ENCODE results near the gene SHOC2.

The SHOC2 gene

GRCh38 chr10:110872145-110872983 lies 47.0 kb upstream of the SHOC2 start:
- Histone ChIP-seq H3K36me3 (ENCODE audit: insufficient read depth, low read length) (peaks cover 22% of the 10 kb centered on the region), H3K79me2 (ENCODE audit: insufficient read depth, low read length) (peaks cover 47% of the 10 kb centered on the region), H3K27me3 (ENCODE audit: insufficient read depth, low read length) (no peaks in the 10 kb centered on the region), H3K4me2 (ENCODE audit: low read length) (peak overlapping the region; percentile 99), H3F3A (ENCODE audit: insufficient read depth, low read length) (peaks cover 4% of the 10 kb centered on the region; the same call in 1 of the 2 replicates), H3K4me3 (ENCODE audit: low read depth, low read length, poor library complexity, severe bottlenecking) (peak overlapping the region; percentile 88), H3K4me1 (ENCODE audit: insufficient read depth, low read length, severe bottlenecking) (peaks cover 70% of the 10 kb centered on the region), H4K20me1 (ENCODE audit: insufficient read depth, low read length) (no peaks in the 10 kb centered on the region), H3K9me3 (ENCODE audit: low read length) (no peaks in the 10 kb centered on the region), H2AFZ (ENCODE audit: low read length) (no peak overlapping the region), H3K9me2 (ENCODE audit: low read depth, low read length) (no peaks in the 10 kb centered on the region), H3K9ac (ENCODE audit: low read length) (peak overlapping the region; percentile 96), H3K27ac (ENCODE audit: low read depth, low read length, poor library complexity, severe bottlenecking) (peak overlapping the region; percentile 98)
- TF ChIP-seq EZH2 (IDR thresholded peaks at IDR 0.05; ENCODE audit: borderline replicate concordance, low read length) (no peak), CTCF (IDR thresholded peaks at IDR 0.05; ENCODE audit: low read length) (peak; percentile 25; the same call in 1 of the 2 replicates)

GRCh38 chr10:110872984-110873923 lies 46.1 kb upstream of the SHOC2 start:
- peaks cover 31% of the 10 kb centered on the region for H3K36me3 ChIP-seq (ENCODE audit: insufficient read depth, low read length)
- peak overlapping the region; percentile 88 for H3K4me3 ChIP-seq (ENCODE audit: low read depth, low read length, poor library complexity, severe bottlenecking)
- no peaks in the 10 kb centered on the region for H3K27me3 ChIP-seq (ENCODE audit: insufficient read depth, low read length)
- peaks cover 47% of the 10 kb centered on the region for H3K79me2 ChIP-seq (ENCODE audit: insufficient read depth, low read length)
- H3K9me2 ChIP-seq (ENCODE audit: low read depth, low read length) = no peaks in the 10 kb centered on the region
- peak overlapping the region; percentile 96 for H3K9ac ChIP-seq (ENCODE audit: low read length)
- peak overlapping the region; percentile 99 for H3K4me2 ChIP-seq (ENCODE audit: low read length)
- no peaks in the 10 kb centered on the region for H3K9me3 ChIP-seq (ENCODE audit: low read length)
- no peaks in the 10 kb centered on the region for H3F3A ChIP-seq (ENCODE audit: insufficient read depth, low read length)
- TF ChIP-seq EZH2 (IDR thresholded peaks at IDR 0.05; ENCODE audit: borderline replicate concordance, low read length) = no peak
- no peak for TF ChIP-seq CTCF (IDR thresholded peaks at IDR 0.05; ENCODE audit: low read length)
- H3K27ac ChIP-seq (ENCODE audit: low read depth, low read length, poor library complexity, severe bottlenecking) = peak overlapping the region; percentile 98
- no peaks in the 10 kb centered on the region for H4K20me1 ChIP-seq (ENCODE audit: insufficient read depth, low read length)
- peaks cover 62% of the 10 kb centered on the region for H3K4me1 ChIP-seq (ENCODE audit: insufficient read depth, low read length, severe bottlenecking)
- H2AFZ ChIP-seq (ENCODE audit: low read length) = no peak overlapping the region

GRCh38 chr10:110873951-110874350 lies 45.5 kb upstream of the SHOC2 start:
- Histone ChIP-seq H3K9me3 (ENCODE audit: low read length) (no peaks in the 10 kb centered on the region), H3K27me3 (ENCODE audit: insufficient read depth, low read length) (no peaks in the 10 kb centered on the region), H3K27ac (ENCODE audit: low read depth, low read length, poor library complexity, severe bottlenecking) (peak overlapping the region; percentile 98), H3F3A (ENCODE audit: insufficient read depth, low read length) (no peaks in the 10 kb centered on the region), H3K9me2 (ENCODE audit: low read depth, low read length) (no peaks in the 10 kb centered on the region), H3K9ac (ENCODE audit: low read length) (peak overlapping the region; percentile 96), H3K4me1 (ENCODE audit: insufficient read depth, low read length, severe bottlenecking) (peaks cover 56% of the 10 kb centered on the region), H3K4me2 (ENCODE audit: low read length) (peak overlapping the region; percentile 99), H3K36me3 (ENCODE audit: insufficient read depth, low read length) (peaks cover 38% of the 10 kb centered on the region), H3K4me3 (ENCODE audit: low read depth, low read length, poor library complexity, severe bottlenecking) (peak overlapping the region; percentile 88), H4K20me1 (ENCODE audit: insufficient read depth, low read length) (no peaks in the 10 kb centered on the region), H2AFZ (ENCODE audit: low read length) (no peak overlapping the region), H3K79me2 (ENCODE audit: insufficient read depth, low read length) (peaks cover 47% of the 10 kb centered on the region)
- TF ChIP-seq CTCF (IDR thresholded peaks at IDR 0.05; ENCODE audit: low read length) = no peak
- no peak for TF ChIP-seq EZH2 (IDR thresholded peaks at IDR 0.05; ENCODE audit: borderline replicate concordance, low read length)

Measured in OCI-LY1 (cell line).